MCF 10A (cell line): ENCODE results near the gene CD7. TPM values are rescaled to one million over a fixed set of nuclear protein-coding genes. Genes with fewer than 3 reads are reported as not detected.
"Not testable (repeated sequence)": the region's sequence is repeated elsewhere in the genome, so short reads cannot be mapped to it uniquely, and the experiment has no call there.

ENCODE experiments used
- BruUV-seq: library from RNA; stranded (reverse); fragments of 400-500 nt; replicated peaks from 2 replicates; lab custom pipeline; 2021; lab: Mats Ljungman, UMichigan
- CTCF ChIA-PET: fragments of 300-600 bp; sonication (Branson Sonifier 250); formaldehyde crosslinking; extraction: SDS; loops from one replicate; lab custom pipeline; 2021; ENCODE audit warnings: antibody characterized with exemption, inconsistent platforms; lab: Yijun Ruan, JAX
- POLR2A ChIA-PET: fragments of 300-600, 350-650 bp; sonication (Branson Sonifier 250); formaldehyde crosslinking; extraction: SDS; loops from one replicate; lab custom pipeline; 2020; ENCODE audit warnings: antibody characterized with exemption, inconsistent platforms; lab: Yijun Ruan, JAX
- DNase-seq: peaks from one replicate; pipeline ENCODE4 v3.0.0-alpha.2; 2018; ENCODE audit not compliant: unreplicated experiment
- H3K27ac Mint-ChIP-seq: one replicate; pipeline ENCODE4 v1.8.0; 2022; ENCODE audit warnings: mild to moderate bottlenecking, low read depth, mixed read lengths; ENCODE audit not compliant: unreplicated experiment
- H3K27me3 Mint-ChIP-seq: one replicate; pipeline ENCODE4 v1.8.0; 2022; ENCODE audit warnings: mixed read lengths; ENCODE audit not compliant: insufficient read depth, unreplicated experiment
- H3K36me3 Mint-ChIP-seq: one replicate; pipeline ENCODE4 v1.8.0; 2022; ENCODE audit warnings: mild to moderate bottlenecking, moderate library complexity, mixed read lengths; ENCODE audit not compliant: insufficient read depth, unreplicated experiment
- H3K4me1 Mint-ChIP-seq: one replicate; pipeline ENCODE4 v1.8.0; 2022; ENCODE audit warnings: mixed read lengths; ENCODE audit not compliant: insufficient read depth, unreplicated experiment
- H3K4me3 Mint-ChIP-seq: one replicate; pipeline ENCODE4 v1.8.0; 2022; ENCODE audit warnings: mild to moderate bottlenecking, moderate library complexity, mixed read lengths; ENCODE audit not compliant: unreplicated experiment
- H3K9me3 Mint-ChIP-seq: one replicate; pipeline ENCODE4 v1.8.0; 2022; ENCODE audit warnings: mixed read lengths; ENCODE audit not compliant: unreplicated experiment
- intact Hi-C: fragments of 100-400 bp; cut with micrococcal nuclease; formaldehyde crosslinking; loops from 2 replicates; pipeline ENCODE4 v1.14.1; 2022
- total RNA-seq: library from RNA; stranded (reverse); gene quantifications from 2 replicates; pipeline ENCODE4 v1.2.3, GENCODE V29; 2022
- TF ChIP-seq, protein P1 (sequence below): fragments of 200-600 bp; IDR thresholded peaks from one replicate; pipeline ENCODE4 v1.8.0; 2022; ENCODE audit warnings: antibody characterized with exemption, mild to moderate bottlenecking; ENCODE audit not compliant: unreplicated experiment

CD7 gene
- total RNA-seq, 1 experiment from 2014 or later, result 0.63 TPM

- DNase-seq, result no peak
- BruUV-seq, result no TSS peak
- CTCF ChIA-PET, result interaction anchor here (0.8 kb wide), 1 partner anchor 168 kb away, joined by 4 read pairs; no protein-coding TSS in a partner anchor
- POLR2A ChIA-PET, result interaction anchor here (1.0 kb wide), 1 partner anchor 41 kb away, joined by 3 read pairs; no protein-coding TSS in a partner anchor
- TF ChIP-seq, protein P1, sequence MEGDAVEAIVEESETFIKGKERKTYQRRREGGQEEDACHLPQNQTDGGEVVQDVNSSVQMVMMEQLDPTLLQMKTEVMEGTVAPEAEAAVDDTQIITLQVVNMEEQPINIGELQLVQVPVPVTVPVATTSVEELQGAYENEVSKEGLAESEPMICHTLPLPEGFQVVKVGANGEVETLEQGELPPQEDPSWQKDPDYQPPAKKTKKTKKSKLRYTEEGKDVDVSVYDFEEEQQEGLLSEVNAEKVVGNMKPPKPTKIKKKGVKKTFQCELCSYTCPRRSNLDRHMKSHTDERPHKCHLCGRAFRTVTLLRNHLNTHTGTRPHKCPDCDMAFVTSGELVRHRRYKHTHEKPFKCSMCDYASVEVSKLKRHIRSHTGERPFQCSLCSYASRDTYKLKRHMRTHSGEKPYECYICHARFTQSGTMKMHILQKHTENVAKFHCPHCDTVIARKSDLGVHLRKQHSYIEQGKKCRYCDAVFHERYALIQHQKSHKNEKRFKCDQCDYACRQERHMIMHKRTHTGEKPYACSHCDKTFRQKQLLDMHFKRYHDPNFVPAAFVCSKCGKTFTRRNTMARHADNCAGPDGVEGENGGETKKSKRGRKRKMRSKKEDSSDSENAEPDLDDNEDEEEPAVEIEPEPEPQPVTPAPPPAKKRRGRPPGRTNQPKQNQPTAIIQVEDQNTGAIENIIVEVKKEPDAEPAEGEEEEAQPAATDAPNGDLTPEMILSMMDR, result no peak
- Mint-ChIP-seq H3K4me1 (no peaks in the 10 kb centered on the region), H3K9me3 (no peaks in the 10 kb centered on the region), H3K36me3 (no peaks in the 10 kb centered on the region), H3K27me3 (no peaks in the 10 kb centered on the region), H3K27ac (no peak overlapping the region), H3K4me3 (no peak overlapping the region)
- intact Hi-C loops, result no loop called here
Measured at GRCh38 chr17:82361885-82362633, 44.7 kb upstream of the CD7 start.

DNA sequence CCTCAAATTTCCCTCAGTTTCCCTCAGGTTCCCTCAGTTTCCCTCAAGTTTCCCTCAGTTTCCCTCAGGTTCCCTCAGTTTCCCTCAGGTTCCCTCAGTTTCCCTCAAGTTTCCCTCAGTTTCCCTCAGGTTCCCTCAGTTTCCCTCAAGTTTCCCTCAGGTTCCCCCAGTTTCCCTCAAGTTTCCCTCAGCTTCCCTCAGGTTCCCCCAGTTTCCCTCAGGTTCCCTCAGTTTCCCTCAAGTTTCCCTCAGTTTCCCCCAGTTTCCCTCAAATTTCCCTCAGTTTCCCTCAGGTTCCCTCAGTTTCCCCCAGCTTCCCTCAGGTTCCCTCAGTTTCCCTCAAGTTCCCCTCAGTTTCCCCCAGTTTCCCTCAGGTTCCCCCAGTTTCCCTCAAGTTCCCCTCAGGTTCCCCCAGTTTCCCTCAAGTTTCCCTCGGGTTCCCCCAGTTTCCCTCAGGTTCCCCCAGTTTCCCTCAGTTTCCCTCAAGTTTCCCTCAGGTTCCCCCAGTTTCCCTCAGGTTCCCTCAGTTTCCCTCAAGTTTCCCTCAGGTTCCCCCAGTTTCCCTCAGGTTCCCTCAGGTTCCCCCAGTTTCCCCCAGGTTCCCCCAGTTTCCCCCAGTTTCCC is 42.2 kb upstream of the CD7 start:
- DNase-seq, H3K27me3 Mint-ChIP-seq, H3K4me3 Mint-ChIP-seq, H3K9me3 Mint-ChIP-seq, H3K4me1 Mint-ChIP-seq, H3K27ac Mint-ChIP-seq, H3K36me3 Mint-ChIP-seq, BruUV-seq: not testable (repeated sequence)
- CTCF ChIA-PET, result interaction anchor here (0.6 to 0.8 kb wide), 2 partner anchors 42 to 169 kb away, joined by 4 to 5 read pairs; partner anchors contain the start of gene CD7
- POLR2A ChIA-PET, result interaction anchor here (0.7 kb wide), 1 partner anchor 168 kb away, joined by 4 read pairs; no protein-coding TSS in a partner anchor
- intact Hi-C loops, result loop anchor here (10.0 kb wide), 1 partner anchor 165 kb away; no protein-coding TSS in a partner anchor

DNA sequence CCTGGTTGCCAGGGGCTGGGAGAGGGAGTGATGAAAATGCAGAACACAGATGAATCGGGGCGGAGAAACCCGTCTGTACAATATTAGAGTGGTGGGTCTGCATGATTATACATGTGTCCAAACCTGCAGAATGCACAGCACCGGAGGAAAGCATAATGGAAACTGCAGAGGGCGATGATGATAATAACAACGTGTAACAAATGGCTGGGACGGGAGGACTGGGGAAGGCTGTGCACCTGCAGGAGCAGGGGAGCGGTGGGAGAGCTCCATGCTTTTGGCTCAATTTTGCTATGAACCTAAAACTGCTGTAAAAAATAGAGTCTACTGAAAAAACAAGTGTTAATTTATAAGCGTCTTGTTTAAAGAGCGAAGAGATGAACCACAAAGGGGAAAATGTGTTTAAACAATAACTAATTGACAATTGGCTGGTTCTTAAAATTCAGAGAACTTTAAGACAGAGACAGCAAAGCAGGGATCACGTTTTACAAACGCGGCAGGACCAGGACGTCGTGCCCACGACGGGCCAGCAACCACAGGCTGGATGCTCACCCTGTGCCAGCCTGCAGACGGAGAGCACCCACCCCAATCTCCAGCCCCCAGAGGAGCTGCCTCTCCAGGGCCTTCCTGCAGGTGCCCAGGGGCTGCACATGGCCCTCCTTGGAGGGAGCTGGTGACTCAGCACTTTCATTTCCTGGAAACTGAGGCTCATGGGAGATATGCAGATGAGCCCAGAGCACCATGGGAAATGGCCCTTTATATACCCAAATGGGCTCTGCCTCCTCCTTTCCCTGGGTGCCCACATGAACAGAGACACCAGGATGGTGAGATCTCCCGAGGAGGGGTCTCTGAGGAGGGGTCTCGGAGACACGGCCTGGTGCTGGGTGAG is 41.3 kb upstream of the CD7 start, which contains the start of gene TEX19:
TSS of gene TEX19 (plus strand) at position 783 of the 886 bp plus-strand sequence. CDS start 2,904 bp downstream, outside the sequence.
- DNase-seq, result peak; percentile 13
- BruUV-seq, result no TSS peak
- CTCF ChIA-PET, result interaction anchor here (0.6 to 1.3 kb wide), 4 partner anchors 55 to 170 kb away, joined by 3 to 5 read pairs (median 4); no protein-coding TSS in a partner anchor
- TF ChIP-seq, protein P1, result no peak
- H3K27ac Mint-ChIP-seq, result no peak within 1 kb of the TSS
- peaks cover 9% of the 10 kb centered on the region for H3K4me1 Mint-ChIP-seq
- POLR2A ChIA-PET, result interaction anchor here (0.5 to 1.3 kb wide), 2 partner anchors 22 to 170 kb away, joined by 3 read pairs; no protein-coding TSS in a partner anchor
- intact Hi-C loops, result loop anchor here (10.0 kb wide), 1 partner anchor 166 kb away; no protein-coding TSS in a partner anchor
- H3K4me3 Mint-ChIP-seq, result no peak within 1 kb of the TSS
- H3K27me3 Mint-ChIP-seq, result no peaks in the 10 kb centered on the region
- no peaks in the 10 kb centered on the region for H3K36me3 Mint-ChIP-seq
- H3K9me3 Mint-ChIP-seq, result no peaks in the 10 kb centered on the region

DNA sequence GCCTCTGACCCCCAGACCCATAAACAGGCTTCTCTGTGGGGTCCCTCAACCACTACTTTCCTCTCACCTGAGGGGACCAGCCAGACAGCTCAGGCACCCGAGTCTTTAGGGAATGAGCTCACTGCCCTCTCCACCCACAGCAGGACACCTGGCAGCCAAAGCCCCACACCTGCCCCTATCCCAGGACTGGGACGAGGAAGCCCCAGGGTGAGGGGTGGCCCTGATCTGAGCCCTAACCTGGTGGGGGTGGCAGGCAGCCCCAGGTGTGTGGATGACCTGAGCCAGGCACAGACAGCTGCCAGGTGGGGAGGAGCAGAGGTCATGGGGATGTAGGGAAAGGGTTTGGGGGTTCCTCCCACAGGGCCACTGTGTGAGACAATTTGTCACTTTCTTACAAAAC is 40.0 kb upstream of the CD7 start:
- intact Hi-C loops, result loop anchor here (10.0 kb wide), 1 partner anchor 167 kb away; no protein-coding TSS in a partner anchor
- peaks cover 9% of the 10 kb centered on the region for H3K4me1 Mint-ChIP-seq
- BruUV-seq, result no TSS peak
- POLR2A ChIA-PET, result interaction anchor here (0.6 to 0.8 kb wide), 2 partner anchors 10 to 60 kb away, joined by 3 read pairs; partner anchors contain the start of gene HEXD
- H3K4me3 Mint-ChIP-seq, result no peak overlapping the region
- CTCF ChIA-PET, result interaction anchor here (0.7 to 1.4 kb wide), 3 partner anchors 56 to 301 kb away, joined by 3 to 5 read pairs (median 3); partner anchors contain the start of genes HEXD and OGFOD3
- no peak overlapping the region for H3K27ac Mint-ChIP-seq
- H3K36me3 Mint-ChIP-seq, result no peaks in the 10 kb centered on the region
- no peaks in the 10 kb centered on the region for H3K27me3 Mint-ChIP-seq
- TF ChIP-seq, protein P1, result no peak
- no peak for DNase-seq
- H3K9me3 Mint-ChIP-seq, result no peaks in the 10 kb centered on the region
